AG09309 (cell line): ENCODE data around the gene UGT1A10.

Source experiments
- DNase-seq: peaks from one replicate; pipeline ENCODE4 v3.0.0-alpha.2; 2010; ENCODE audit warnings: low read depth
- H3K4me3 ChIP-seq: 2 replicates; pipeline ENCODE4 v1.5.1; 2011; ENCODE audit warnings: mild to moderate bottlenecking, low read depth, low read length, moderate library complexity; ENCODE audit not compliant: control insufficient read depth
- TF ChIP-seq, protein P1 (sequence below): IDR thresholded peaks from 2 replicates; pipeline ENCODE4 v1.5.1; 2011; ENCODE audit warnings: mild to moderate bottlenecking, low read depth, low read length, inconsistent platforms; ENCODE audit not compliant: insufficient read depth, control insufficient read depth; ENCODE audit errors: missing control alignments

The UGT1A10 gene

GRCh38 chr2:233819884-233820773 is 183.9 kb downstream of the UGT1A10 start:
- no peak for DNase-seq
- TF ChIP-seq, protein P1, sequence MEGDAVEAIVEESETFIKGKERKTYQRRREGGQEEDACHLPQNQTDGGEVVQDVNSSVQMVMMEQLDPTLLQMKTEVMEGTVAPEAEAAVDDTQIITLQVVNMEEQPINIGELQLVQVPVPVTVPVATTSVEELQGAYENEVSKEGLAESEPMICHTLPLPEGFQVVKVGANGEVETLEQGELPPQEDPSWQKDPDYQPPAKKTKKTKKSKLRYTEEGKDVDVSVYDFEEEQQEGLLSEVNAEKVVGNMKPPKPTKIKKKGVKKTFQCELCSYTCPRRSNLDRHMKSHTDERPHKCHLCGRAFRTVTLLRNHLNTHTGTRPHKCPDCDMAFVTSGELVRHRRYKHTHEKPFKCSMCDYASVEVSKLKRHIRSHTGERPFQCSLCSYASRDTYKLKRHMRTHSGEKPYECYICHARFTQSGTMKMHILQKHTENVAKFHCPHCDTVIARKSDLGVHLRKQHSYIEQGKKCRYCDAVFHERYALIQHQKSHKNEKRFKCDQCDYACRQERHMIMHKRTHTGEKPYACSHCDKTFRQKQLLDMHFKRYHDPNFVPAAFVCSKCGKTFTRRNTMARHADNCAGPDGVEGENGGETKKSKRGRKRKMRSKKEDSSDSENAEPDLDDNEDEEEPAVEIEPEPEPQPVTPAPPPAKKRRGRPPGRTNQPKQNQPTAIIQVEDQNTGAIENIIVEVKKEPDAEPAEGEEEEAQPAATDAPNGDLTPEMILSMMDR = no peak
- no peak overlapping the region for H3K4me3 ChIP-seq

DNA sequence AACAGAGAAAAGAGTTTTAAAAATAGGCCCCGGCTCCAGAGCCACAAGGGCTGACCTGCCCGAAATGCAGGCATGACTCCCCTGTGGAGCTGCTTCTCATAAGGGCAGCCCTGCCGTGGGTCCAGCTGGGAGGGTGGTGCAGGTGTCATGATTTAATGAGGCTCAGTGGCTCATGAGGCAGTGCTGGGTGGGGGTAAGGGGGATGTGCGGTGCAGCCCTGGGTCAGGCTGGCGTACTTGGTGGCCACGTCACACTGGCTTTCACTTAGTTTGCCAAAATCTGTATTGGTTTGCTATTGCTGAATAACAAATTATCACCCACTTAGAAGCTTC is 184.5 kb downstream of the UGT1A10 start:
- TF ChIP-seq, protein P1 = no peak
- DNase-seq = no peak
- H3K4me3 ChIP-seq = no peak overlapping the region

DNA sequence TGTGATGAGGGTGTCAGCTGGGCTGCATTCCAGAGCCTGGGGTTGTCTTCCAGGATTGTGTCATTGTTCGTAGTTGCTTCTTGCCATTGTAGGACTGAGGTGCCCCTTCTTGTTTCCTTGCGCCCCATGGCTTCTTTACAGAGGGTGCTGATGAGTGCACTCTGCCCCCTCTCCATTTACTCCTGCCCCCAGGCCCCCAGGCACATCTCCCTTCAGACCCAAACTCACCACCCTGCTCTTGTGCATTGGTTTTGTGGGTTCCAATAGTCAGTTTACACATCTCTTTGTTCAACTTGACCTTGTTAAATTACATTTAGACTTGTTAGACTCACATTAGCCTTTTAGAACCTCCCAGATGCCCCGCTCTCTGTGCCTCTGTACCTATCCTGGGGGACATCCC is 184.9 kb downstream of the UGT1A10 start:
- TF ChIP-seq, protein P1 = no peak
- DNase-seq = no peak

GRCh38 chr2:233821709-233822100 is 185.5 kb downstream of the UGT1A10 start:
- H3K4me3 ChIP-seq = no peak overlapping the region
- no peak for DNase-seq
- TF ChIP-seq, protein P1 = no peak

More for the DNA sequence above, 184.9 kb downstream of the UGT1A10 start:
- H3K4me3 ChIP-seq = no peak overlapping the region

GRCh38 chr2:233822101-233822771 is 186.0 kb downstream of the UGT1A10 start:
- TF ChIP-seq, protein P1 = no peak
- no peak for DNase-seq
- H3K4me3 ChIP-seq = no peak overlapping the region
